Mammary epithelial cell (primary cell): ENCODE measurements around the gene FBRS.

Source experiments
- EZH2 ChIP-seq: IDR thresholded peaks from 2 replicates; pipeline ENCODE4 v1.6.1; 2012; ENCODE audit warnings: low read length, inconsistent platforms, borderline replicate concordance
- TF ChIP-seq, protein P1 (sequence below), 2 donors: IDR thresholded peaks in 1 of 2; conservative IDR thresholded peaks in 1 of 2; 2 replicates each; pipeline ENCODE4 v1.5.1; 2011 to 2012; ENCODE audit warnings: inconsistent platforms in 2 of 2, low read length in 2 of 2, mild to moderate bottlenecking in 2 of 2, control low read depth in 1 of 2, low read depth in 1 of 2; ENCODE audit not compliant: insufficient read depth in 1 of 2; ENCODE audit errors: extremely low read depth in 1 of 2

DNA sequence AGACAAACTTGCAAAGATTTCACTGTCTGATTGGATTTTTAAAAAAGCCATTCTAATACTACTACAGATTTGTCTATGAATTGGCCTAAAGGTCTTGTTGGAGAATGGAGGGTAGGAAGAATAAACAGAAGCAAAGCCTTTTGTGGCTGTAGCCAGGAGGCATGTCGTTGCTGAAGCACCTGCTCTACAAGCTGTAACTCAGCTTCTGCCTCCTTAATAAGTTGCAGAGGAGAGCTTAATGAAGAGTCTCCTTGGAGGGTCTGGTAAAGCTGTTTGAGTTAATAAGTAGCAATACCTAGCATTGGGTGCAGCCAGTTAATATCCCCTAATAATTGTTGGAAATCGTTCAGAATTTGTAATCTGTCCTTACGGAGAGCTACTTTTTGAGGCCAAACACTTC is 38.1 kb upstream of the FBRS start:
- TF ChIP-seq, protein P1, sequence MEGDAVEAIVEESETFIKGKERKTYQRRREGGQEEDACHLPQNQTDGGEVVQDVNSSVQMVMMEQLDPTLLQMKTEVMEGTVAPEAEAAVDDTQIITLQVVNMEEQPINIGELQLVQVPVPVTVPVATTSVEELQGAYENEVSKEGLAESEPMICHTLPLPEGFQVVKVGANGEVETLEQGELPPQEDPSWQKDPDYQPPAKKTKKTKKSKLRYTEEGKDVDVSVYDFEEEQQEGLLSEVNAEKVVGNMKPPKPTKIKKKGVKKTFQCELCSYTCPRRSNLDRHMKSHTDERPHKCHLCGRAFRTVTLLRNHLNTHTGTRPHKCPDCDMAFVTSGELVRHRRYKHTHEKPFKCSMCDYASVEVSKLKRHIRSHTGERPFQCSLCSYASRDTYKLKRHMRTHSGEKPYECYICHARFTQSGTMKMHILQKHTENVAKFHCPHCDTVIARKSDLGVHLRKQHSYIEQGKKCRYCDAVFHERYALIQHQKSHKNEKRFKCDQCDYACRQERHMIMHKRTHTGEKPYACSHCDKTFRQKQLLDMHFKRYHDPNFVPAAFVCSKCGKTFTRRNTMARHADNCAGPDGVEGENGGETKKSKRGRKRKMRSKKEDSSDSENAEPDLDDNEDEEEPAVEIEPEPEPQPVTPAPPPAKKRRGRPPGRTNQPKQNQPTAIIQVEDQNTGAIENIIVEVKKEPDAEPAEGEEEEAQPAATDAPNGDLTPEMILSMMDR (conservative IDR thresholded peaks at IDR 0.05 in 1 of 2, IDR thresholded peaks at IDR 0.05 in 1 of 2; ENCODE audit: extremely low read depth in 1 of 2, insufficient read depth in 1 of 2, low read depth in 1 of 2, low read length in 2 of 2) = no peak
- no peak for TF ChIP-seq EZH2
